ENCODE data around the gene PER1.
A peak's percentile ranks its signal among the peaks of the same experiment; 100 is the strongest.

Gene PER1

DNA sequence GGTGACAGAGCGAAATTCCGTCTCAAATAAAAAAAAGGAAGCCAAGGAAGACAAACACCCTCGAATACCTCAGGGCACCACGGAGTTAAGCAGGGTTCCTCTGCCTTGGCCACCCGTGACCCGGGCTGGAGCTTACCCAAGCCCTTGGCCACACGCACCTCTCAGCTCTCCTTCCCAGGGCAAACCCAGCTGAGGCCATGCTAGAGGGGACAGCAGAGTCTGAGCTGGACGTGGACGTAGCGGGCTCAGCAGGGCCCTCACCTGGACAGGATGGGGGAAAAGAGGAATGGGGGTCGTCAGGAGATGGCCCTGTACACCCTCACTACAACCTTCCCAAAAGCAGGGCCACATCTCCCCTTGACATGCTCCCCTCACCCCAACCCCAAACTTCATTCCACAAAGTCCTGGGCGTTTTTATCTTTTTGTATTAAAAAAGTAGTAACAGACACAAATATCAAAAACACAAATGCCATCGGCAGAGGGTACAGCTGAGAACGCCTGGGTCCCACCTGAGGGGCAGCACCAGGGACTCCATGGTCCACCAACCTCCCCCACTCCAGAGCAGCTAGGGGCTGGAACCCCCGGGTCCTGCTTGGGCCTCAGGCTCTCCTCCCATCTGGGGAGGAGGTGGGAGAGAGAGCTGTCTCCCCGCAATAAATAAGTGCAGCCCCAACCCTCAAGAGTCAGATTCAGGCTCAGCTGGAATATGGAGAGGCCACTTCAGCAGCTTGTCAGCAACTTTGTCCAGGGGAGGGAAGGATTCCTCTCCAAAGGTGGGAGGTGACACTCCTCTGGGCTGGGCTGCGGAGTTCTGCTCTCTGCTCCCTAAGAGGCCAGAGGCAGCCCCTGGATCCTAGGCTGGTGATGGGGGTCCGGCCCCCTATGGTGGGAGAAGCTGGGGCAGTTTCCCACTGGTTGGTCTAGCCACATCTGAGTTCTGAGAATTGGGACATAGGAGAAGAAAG, 11.9 kb downstream of the PER1 start:
- DNase-seq: no peak

DNA sequence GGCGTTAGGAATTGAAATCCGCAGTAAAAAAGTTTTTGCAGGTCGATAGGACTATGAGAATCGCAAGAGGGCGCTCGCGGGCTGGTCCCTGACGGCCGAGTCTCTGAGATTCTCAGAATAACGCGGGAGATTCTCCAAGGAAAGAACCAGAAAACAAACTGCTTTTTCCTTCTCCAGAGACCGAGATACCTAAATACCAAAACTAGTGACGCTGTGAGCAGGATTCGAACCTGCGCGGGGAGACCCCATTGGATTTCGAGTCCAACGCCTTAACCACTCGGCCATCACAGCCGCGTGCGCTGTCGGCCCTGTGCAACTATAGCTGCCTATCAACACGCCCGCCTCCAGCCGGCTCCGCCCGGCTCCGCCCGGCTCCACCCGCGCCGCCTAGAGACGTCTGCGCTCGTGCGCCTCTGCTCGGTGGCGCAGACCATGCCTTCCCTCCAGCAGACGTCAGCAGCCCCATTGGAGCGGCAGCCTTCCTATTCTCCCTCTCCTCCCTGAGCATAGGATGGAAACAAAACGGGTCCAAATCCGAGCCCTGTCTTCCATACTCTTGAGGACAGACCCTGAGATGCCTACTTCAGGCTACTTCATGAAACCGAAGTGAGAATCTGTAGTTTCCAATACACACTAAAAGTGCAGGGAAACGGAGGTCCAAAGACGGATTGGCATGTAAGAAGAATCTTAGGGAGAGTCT, 13.4 kb downstream of the PER1 start:
- peak; percentile 97 to 98 for DNase-seq

DNA sequence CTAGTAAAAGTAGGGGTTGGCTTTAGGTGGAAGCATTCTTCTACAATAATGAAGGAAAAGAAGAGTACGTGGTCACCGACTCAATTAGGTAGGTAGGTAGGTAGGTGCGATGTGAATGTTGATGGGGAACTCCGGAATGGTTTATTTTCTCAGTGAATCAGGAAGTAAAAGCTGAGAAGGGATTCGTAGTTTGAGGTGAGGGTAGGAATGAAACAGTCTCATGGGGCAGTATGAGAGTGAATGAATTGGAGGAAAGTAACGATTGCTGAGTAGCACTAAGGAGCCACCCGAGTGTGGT, 13.9 kb downstream of the PER1 start:
- no peak for DNase-seq

GRCh38 chr17:8137645-8138373, 14.4 kb downstream of the PER1 start:
- DNase-seq: no peak

GRCh38 chr17:8133941-8134340, 18.3 kb downstream of the PER1 start:
- no peak for DNase-seq

GRCh38 chr17:8133399-8133798, 18.8 kb downstream of the PER1 start:
- DNase-seq: no peak

DNA sequence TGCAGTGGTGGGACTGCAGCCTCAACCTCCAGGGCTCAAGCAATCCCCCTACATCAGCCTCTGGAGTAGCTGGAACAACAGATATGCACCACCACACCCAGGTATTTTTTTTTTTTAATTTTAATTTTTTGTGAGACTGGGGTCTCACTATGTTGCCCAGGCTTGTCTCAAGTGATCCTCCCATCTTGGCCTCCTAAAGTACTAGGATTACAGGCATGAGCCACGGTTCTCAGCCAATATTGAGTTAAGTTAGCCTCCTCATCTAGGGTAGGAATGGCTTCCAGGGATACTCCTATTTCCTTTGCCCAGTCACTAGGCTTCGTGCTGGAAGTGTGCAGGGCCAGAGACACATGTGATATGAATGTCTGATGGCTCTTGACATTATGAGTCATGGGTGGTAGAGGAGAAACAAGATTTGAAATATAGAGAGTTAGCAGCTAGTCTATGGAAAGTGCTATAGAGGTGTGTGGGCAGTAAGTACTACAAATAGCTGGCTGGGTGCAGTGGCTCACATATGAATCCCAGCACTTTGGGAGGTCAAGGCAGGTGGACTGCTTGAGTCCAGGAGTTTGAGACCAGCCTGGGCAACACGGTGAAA, 20.3 kb downstream of the PER1 start:
- no peak for DNase-seq

DNA sequence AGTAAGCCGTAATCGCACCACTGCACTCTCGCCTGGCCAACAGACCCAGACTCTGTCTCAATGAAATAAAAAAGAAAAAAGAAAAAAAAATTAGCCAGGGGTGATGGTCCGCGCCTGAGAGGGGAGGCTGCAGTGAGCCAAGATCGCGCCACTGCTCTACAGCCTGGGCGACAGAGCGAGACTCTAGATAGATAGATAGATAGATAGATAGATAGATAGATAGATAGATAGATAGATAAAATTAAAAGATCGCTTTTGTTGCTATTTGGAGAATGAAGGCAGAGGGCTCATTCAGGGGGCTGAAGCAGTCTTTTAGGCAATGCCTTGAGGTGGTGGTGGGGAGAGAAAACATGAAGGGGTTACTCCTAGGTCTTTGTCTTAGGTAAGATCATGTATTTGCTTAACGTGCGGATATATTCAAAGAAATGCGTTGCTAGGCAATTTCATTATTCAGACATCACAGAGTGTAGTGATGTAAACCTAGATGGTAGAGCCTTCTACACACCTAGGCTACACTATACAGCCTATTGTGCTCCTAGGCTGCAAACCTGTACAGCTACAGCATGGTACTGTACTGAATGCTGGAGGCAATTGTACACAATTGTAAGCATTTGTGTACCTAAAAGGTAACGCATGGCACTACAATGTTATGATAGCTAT, 23.9 kb downstream of the PER1 start:
- DNase-seq: no peak

DNA sequence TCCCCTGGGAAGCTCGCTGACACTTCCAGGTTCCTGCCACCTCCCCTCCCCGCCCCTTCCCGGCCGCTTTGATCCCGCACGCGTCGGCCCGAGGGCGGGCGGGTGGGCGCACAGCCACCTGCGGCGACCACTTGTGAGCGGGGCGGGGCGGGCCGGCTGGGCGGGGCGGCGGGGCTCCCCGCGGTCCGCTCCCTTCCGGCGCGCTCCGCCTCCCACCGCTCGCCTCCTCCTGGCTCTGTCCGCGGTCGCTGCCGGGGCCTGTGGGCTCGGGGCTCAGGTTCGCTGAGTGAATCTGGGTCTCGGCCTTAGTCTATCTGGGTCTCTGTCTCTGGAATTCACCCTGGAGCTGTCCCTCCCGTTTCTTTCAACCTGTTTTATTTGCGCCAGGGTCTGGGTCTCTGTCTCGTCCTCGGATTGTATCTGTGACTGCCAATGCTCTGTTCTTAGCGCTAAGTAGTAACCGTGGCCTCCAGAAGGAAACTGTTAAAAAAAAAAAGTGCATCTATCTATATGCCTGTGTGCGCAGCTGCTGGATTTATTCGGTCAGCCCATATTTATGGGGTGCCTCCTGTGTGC, 25.6 kb downstream of the PER1 start:
- peak in 1 of 2 experiments; percentile 44 for DNase-seq

GRCh38 chr17:8125947-8126490, 26.2 kb downstream of the PER1 start:
- no peak for DNase-seq

DNA sequence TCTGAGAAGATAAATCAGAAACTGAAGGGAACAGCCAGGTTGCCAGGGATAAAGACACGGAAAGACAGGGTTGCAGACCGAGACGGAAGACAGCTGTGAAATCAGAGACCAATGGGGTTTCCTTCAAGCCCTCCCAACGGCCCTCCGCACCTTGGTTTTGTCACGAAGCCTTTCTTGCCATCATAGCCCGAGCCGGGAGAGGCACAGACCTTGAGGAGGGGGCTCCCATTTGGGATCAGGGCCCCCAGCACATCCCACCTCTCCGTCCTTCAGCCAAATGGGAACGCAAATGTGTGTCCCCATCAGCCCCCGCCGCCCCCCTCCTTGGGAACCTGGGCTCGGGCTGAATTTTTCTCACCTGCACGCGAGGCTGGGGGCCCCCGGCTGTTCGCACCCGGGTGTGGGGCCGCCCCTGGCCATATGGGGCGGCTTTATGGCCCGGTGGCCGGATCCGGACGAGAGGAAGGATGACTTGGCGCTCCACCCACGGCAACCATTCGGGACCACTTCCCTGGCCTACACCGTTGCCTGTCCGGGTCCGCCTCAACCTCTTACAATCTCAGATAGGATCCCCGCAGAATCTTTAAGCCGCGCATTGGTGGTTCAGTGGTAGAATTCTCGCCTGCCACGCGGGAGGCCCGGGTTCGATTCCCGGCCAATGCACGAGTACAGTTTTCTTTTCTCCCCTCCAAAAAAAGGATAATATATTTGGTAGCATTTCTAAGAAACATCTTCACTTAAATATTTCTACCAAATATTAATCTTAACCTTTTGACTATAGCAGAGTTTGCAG, 26.9 kb downstream of the PER1 start:
- DNase-seq: peak; percentile 79 to 84

GRCh38 chr17:8124350-8125153, 27.7 kb downstream of the PER1 start:
- no peak for DNase-seq

GRCh38 chr17:8123695-8124349, 28.4 kb downstream of the PER1 start, which contains the start of gene HES7:
TSS of gene HES7 (minus strand) at chr17:8124106. CDS start at chr17:8124084, 22 bp downstream.
- DNase-seq: peak in 1 of 2 experiments; percentile 57

DNA sequence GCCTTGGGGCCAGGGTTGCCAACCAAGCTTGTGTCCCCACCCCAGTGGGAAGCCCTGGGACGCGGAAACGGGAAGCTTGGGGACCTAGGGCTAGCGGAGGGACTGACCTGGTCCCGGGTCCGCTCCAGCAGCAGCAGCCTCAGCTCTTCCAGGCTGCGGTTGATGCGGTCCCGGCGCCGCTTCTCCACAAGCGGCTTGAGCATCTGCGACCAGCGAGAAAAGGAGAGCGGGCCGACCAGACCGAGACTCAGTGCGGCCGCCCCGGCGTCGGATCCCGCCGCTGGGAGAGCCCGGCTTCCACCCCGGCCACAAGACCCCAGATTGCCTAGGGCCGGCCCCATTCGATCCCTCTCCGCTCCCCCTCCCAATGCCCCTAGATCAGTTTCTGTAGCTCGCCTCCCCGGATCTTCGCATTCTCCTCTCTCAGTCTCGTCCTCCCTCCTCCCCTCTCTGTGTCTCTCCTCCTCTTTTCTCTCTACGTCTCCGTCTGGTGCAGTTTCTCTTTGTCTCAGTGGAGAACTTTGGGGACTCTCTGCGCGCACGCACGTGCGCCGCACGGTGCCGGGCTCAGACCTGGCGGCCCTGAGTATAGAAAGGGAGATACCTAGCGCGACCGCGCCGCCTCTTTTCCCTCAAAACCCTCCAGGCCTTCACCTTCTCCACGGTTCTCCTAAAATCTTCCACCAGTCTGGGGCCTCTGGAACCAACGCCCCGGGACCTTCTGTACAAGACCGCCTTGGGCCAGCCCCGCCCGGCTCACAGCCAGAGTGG, 29.1 kb downstream of the PER1 start:
- DNase-seq: no peak

- DNase-seq: no peak
Observed at GRCh38 chr17:8122422-8122923, 29.7 kb downstream of the PER1 start.

DNA sequence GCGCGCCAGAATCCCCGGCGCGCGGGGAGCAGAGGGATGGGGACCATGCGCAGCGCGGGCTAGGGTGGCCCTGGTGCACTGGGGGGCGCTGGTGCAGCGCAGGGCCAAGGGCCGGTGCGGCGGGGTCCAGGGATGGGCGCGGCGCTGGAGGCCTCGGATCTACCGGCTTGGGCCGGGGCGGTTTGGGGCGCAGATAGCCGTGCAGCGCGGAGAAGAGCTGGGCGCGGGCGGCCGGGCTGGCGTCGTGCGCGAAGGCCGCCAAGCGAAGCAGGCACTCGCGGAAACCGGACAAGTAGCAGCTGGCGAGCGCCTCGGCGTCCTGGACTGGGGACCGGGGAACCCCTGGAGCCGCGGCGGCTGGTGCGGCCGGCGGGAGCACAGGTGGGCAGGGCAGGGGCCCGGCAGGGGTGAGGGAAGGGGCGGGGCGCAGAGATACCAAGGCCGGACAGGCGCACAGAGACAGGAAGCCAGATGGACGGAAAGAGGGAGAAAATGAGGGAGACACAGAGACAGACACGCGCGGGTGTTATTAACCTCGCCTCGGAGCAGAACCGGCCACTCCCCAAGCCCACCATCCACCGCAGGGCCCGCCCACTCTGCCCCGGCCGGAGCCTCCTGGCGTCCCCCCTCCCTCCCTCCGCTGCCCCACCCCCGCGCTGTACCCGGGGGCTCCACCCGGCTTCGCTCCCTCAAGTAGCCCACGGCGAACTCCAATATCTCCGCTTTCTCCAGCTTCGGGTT, 30.4 kb downstream of the PER1 start:
- DNase-seq: peak in 1 of 2 experiments; percentile 67

- no peak for DNase-seq
Observed at GRCh38 chr17:8121407-8121680, 30.9 kb downstream of the PER1 start.
